Measurements from ENCODE around the gene DPF1.

The DPF1 gene

DNA sequence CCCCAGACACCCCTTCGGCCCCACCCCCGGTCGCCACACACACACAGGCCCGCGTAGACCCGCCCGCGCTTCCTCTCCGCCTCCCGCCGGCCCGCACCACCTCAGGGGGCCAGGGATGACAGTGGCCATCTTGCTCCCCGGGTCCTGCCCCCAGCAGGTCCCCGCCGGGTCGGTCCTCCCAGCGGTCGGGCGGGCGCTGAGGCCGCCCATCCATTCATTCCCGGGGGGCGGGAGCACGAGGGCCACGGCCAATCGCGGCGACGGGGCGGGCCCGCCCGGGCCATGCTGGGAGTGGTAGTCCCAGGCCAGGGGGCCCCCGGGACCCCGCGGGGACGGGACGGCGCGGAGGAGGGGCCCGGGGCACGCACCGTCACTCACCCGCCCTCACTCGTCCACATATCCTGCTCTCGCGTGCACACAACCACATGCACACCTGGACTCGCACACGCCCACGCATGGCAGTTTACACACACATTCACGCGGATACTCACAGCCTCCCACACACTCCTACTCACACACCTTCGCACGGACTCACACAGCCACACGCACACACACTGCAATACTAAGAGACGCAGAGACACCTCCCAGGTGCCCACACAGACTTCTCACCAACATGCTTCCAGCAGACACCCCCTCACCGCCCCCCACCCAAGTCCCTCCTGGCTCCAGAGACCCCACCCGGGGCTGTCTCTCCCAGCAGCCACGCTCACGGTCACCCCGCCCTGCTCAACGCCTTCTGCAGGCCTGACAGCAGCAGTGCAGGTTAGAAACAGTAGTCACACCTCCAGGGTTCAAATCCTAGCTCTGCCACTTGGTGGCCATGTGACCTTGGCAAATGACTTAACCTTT lies at the start of gene DPF1:
Gene DPF1, minus strand, starts transcription at position 209 of the 849 bp plus-strand sequence. Its CDS starts 80 bp downstream, at position 129.
- intact Hi-C loops (cut with micrococcal nuclease) = loop anchor here (10.0 kb wide), 1 partner anchor 319 kb away; the partner anchor contains the start of genes SIPA1L3 and WDR87
- peaks cover 16% of the 10 kb centered on the region for H3K4me1 Mint-ChIP-seq (ENCODE audit: low read depth)
- peaks cover 83% of the 10 kb centered on the region for H3K27me3 Mint-ChIP-seq
- H3K27ac Mint-ChIP-seq = no peak within 1 kb of the TSS
- H3K36me3 Mint-ChIP-seq (ENCODE audit: low read depth) = no peaks in the 10 kb centered on the region
- H3K9me3 Mint-ChIP-seq = no peaks in the 10 kb centered on the region
- H3K4me3 Mint-ChIP-seq = peak within 1 kb of the TSS; percentile 64

DNA sequence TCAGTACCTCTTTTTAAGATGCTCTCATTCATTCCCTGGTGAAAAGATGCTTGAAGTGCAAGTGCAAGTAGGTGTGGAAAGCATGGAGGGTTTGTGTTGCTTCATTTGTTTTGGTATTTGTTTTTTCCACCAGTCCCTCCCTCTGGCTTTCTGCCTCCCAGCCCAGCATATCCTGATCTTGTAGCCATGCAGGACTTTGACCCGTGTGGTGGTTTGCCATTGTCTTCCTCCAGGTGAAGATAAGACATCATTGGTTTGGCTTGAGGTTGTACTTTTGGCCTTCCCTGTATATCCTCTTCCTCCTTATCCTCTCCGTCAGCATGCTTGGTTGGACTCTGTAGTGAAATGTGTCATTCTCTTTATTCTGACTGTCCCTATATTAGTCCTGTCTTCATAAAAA lies 49.5 kb upstream of the DPF1 start:
- Mint-ChIP-seq H3K4me1 (ENCODE audit: low read depth) (peaks cover 86% of the 10 kb centered on the region), H3K27ac (peak overlapping the region; percentile 5), H3K9me3 (no peaks in the 10 kb centered on the region), H3K4me3 (no peak overlapping the region), H3K36me3 (ENCODE audit: low read depth) (peaks cover 91% of the 10 kb centered on the region), H3K27me3 (no peaks in the 10 kb centered on the region)
- intact Hi-C loops (cut with micrococcal nuclease) = no loop called here

DNA sequence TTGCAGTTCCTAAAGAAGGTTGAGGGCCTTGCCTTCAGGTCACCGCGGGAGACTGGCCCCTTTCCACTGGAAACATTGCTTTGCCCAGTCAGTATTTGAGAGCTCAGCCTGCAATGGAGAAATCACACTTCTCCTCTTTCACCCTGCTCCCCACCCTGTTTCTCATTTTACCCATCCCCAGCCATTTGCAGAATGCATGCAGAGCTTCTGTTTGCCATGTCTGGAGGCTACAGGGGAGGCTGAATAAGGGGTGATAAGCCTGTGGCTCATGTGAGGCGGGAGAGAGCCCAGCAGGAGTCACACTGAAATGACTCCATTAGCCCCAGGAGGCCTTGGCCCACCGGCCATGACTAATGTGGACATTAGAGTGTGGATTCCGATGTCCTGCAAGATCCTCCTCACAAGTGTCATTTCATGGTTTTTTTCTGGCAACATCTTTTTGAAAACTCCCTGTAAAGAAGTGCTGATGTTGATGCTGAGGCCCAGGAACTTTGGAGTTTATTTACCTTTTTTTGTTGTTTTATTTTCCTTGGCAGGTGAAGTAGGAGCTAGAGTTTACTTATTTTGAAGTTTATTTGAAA lies 46.7 kb upstream of the DPF1 start:
- Mint-ChIP-seq H3K27ac (peak overlapping the region; percentile 6), H3K9me3 (no peaks in the 10 kb centered on the region), H3K27me3 (no peaks in the 10 kb centered on the region), H3K4me1 (ENCODE audit: low read depth) (peaks cover 92% of the 10 kb centered on the region), H3K4me3 (no peak overlapping the region), H3K36me3 (ENCODE audit: low read depth) (peaks cover 92% of the 10 kb centered on the region)
- intact Hi-C loops (cut with micrococcal nuclease) = no loop called here

DNA sequence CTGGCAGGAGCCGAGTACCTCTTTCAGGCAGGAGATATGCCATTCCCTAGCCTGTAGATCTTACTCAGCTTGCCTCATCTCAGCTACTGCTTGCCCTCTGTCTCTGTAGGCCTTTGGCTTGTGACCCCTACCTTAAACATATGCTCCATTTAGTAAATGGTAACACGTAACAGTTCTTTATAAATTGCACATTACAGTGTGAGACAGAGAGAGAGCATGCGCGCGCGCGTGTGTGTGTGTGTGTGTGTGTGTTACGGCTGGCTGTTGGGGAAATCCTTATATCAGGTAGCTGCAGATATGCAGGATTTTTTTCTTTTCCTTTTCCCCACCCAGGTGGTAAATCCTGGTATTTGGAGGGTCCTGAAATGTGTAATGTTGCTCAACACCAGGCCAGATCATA lies 44.5 kb upstream of the DPF1 start:
- H3K4me3 Mint-ChIP-seq = peak overlapping the region; percentile 99
- H3K36me3 Mint-ChIP-seq (ENCODE audit: low read depth) = peaks cover 86% of the 10 kb centered on the region
- peaks cover 81% of the 10 kb centered on the region for H3K4me1 Mint-ChIP-seq (ENCODE audit: low read depth)
- no peaks in the 10 kb centered on the region for H3K9me3 Mint-ChIP-seq
- peak overlapping the region; percentile 98 for H3K27ac Mint-ChIP-seq
- intact Hi-C loops (cut with micrococcal nuclease) = no loop called here
- H3K27me3 Mint-ChIP-seq = no peaks in the 10 kb centered on the region

DNA sequence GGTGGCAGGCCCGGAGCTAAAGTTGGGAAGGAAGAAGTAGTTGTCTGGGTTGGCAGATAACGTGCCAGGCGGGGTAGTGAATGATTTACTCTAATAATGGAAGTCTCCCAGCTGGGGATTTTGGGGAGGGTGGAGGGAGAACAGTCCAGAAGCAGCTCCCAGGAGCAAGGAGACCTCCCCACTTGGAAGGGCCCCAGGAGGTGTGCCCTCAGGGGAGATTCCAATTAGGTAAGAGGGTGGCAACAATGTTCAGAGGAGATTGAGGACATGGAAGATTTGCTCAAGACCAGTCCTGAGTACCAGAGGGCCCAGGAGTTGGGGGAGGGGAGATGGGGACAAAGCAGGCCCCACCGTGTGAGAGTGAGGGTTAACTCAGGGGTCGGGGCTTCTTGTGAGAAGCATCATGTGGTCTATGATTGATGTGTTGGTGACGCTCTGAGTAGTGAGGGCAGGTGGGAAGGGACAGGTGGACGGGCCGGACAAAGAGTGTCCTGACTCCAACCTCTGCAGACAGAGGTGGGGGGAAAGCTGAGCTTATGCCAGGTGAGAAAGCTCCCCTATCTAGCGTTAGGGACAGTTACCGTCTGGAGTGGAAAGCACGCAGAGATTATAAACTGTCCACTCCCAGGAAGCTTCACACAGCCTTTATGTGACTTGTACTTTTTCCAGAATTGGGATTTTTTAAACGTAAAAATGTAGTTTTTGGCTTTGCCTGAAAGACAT lies 43.9 kb upstream of the DPF1 start:
- peaks cover 82% of the 10 kb centered on the region for H3K4me1 Mint-ChIP-seq (ENCODE audit: low read depth)
- peaks cover 82% of the 10 kb centered on the region for H3K36me3 Mint-ChIP-seq (ENCODE audit: low read depth)
- peak overlapping the region; percentile 98 for H3K27ac Mint-ChIP-seq
- no peaks in the 10 kb centered on the region for H3K27me3 Mint-ChIP-seq
- H3K4me3 Mint-ChIP-seq = peak overlapping the region; percentile 99
- no peaks in the 10 kb centered on the region for H3K9me3 Mint-ChIP-seq
- intact Hi-C loops (cut with micrococcal nuclease) = no loop called here

DNA sequence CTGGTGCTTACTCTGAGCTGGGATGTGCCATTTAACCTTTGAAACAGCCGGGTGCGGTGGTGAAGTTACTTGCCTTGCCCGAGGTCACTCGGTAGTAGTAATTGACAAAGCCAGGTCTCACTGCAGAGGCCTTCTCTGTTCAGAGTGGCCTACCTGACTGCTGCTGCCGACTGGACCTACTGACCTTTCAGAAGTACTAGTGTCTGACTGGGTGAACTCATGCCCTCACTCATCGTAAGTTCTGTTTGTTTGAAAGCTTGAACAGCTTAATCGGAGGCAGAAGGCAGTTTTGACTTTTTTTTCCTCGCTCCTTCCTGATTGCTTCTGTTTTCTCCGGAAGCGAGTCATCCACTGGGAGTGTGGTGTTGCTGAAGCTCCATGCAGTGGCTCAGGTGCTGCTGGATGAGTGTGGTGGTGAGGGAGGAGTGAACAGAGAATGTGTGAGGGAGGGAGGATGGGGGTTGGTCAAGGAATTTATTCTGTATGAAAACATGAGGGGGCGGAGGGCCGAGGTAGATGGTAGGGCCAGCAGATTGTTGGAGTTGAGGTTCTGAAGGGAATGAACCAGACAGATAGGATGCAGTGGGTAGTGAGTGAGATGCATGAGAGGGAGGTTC lies 43.1 kb upstream of the DPF1 start:
- no peaks in the 10 kb centered on the region for H3K9me3 Mint-ChIP-seq
- H3K36me3 Mint-ChIP-seq (ENCODE audit: low read depth) = peaks cover 75% of the 10 kb centered on the region
- H3K27ac Mint-ChIP-seq = peak overlapping the region; percentile 98
- H3K27me3 Mint-ChIP-seq = no peaks in the 10 kb centered on the region
- intact Hi-C loops (cut with micrococcal nuclease) = no loop called here
- peak overlapping the region; percentile 99 for H3K4me3 Mint-ChIP-seq
- H3K4me1 Mint-ChIP-seq (ENCODE audit: low read depth) = peaks cover 80% of the 10 kb centered on the region

DNA sequence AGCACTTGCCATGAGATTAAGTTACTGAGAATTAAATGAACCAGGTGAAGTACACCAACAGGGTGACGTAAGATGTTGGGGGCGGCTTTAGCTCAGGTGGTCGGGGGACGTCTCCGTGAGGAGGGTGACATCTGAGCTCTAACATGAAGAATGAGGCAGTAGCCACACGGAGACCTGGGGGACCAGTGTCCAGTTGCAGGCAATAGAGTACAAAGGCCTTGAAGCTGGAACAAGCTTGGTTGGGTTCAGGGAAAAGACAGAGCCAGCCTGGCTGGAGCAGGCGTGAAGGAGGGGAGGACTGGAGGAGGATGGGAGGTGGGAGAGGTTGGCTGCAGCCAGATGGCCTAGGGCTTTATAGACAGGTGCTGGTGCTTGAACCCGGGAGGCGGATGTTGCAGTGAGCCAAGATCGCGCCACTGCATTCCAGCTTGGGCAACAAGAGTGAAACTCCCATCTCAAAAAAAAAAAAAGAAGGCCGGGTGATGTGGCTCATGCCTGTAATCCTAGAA lies 42.0 kb upstream of the DPF1 start:
- intact Hi-C loops (cut with micrococcal nuclease) = no loop called here
- Mint-ChIP-seq H3K27ac (peak overlapping the region; percentile 98), H3K27me3 (no peaks in the 10 kb centered on the region), H3K4me1 (ENCODE audit: low read depth) (peaks cover 74% of the 10 kb centered on the region), H3K9me3 (no peaks in the 10 kb centered on the region), H3K36me3 (ENCODE audit: low read depth) (peaks cover 64% of the 10 kb centered on the region), H3K4me3 (peak overlapping the region; percentile 99)

DNA sequence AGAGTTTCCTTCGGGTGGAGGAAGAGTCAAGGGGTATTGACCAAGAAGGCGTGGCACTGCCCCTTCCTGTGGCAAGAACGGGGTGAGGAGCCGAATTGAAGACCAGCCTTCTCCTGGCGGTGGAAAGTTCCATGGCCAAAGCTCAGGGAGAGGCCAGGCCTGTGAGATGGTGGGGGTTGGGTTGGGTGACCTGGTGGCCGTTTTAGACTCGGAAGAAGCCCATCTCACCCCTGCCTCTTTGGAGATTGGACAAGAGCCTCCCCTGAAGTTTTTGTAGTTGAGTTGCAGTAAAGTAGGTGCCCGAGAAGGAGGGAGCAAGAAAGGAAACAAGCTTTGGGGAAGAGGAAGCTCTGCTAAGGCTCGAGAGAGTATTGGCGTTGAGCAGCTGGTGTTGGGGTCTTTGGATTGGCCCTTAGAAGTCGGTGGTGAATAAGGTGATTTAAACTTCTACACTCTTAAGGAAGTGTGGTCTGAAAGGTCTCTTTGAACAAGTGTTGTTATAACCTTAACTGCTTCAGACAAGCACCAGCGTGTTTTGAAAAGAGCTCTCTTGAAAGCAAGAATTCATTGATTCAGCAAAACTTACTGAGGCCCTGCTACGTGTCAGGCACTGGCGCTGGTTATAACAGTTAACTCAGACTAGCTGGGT lies 41.3 kb upstream of the DPF1 start:
- peak overlapping the region; percentile 98 for H3K27ac Mint-ChIP-seq
- H3K36me3 Mint-ChIP-seq (ENCODE audit: low read depth) = peaks cover 58% of the 10 kb centered on the region
- H3K4me1 Mint-ChIP-seq (ENCODE audit: low read depth) = peaks cover 67% of the 10 kb centered on the region
- H3K27me3 Mint-ChIP-seq = no peaks in the 10 kb centered on the region
- H3K4me3 Mint-ChIP-seq = peak overlapping the region; percentile 99
- intact Hi-C loops (cut with micrococcal nuclease) = no loop called here
- H3K9me3 Mint-ChIP-seq = no peaks in the 10 kb centered on the region

DNA sequence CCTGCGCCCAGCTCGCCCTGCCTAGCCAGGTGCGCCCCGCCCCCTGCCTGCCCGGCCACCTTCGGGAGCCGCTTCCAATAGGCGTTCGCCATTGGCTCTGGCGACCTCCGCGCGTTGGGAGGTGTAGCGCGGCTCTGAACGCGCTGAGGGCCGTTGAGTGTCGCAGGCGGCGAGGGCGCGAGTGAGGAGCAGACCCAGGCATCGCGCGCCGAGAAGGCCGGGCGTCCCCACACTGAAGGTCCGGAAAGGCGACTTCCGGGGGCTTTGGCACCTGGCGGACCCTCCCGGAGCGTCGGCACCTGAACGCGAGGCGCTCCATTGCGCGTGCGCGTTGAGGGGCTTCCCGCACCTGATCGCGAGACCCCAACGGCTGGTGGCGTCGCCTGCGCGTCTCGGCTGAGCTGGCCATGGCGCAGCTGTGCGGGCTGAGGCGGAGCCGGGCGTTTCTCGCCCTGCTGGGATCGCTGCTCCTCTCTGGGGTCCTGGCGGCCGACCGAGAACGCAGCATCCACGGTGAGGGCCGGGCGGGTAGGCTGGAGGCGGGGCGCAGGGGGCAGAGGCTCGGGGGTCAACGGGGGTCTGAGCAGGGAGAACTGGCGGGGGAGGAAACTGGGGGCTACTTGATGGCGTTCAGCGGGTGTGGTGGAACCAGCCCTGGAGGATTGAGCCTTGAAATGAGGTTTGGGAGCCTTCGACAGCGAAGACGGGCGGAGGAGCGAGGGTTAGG lies 40.6 kb upstream of the DPF1 start, which contains the start of gene SPINT2:
Gene SPINT2, plus strand, starts transcription at position 88 of the 727 bp plus-strand sequence. Its CDS starts 320 bp downstream, at position 408.
- intact Hi-C loops (cut with micrococcal nuclease) = loop anchor here (1.0 to 5.0 kb wide), 2 partner anchors 8 to 53 kb away; partner anchors contain the start of genes KCNK6, PPP1R14A and YIF1B
- Mint-ChIP-seq H3K4me1 (ENCODE audit: low read depth) (peaks cover 61% of the 10 kb centered on the region), H3K27me3 (no peaks in the 10 kb centered on the region), H3K9me3 (no peaks in the 10 kb centered on the region), H3K4me3 (peak within 1 kb of the TSS; percentile 99), H3K36me3 (ENCODE audit: low read depth) (peaks cover 51% of the 10 kb centered on the region), H3K27ac (peak within 1 kb of the TSS; percentile 98)

DNA sequence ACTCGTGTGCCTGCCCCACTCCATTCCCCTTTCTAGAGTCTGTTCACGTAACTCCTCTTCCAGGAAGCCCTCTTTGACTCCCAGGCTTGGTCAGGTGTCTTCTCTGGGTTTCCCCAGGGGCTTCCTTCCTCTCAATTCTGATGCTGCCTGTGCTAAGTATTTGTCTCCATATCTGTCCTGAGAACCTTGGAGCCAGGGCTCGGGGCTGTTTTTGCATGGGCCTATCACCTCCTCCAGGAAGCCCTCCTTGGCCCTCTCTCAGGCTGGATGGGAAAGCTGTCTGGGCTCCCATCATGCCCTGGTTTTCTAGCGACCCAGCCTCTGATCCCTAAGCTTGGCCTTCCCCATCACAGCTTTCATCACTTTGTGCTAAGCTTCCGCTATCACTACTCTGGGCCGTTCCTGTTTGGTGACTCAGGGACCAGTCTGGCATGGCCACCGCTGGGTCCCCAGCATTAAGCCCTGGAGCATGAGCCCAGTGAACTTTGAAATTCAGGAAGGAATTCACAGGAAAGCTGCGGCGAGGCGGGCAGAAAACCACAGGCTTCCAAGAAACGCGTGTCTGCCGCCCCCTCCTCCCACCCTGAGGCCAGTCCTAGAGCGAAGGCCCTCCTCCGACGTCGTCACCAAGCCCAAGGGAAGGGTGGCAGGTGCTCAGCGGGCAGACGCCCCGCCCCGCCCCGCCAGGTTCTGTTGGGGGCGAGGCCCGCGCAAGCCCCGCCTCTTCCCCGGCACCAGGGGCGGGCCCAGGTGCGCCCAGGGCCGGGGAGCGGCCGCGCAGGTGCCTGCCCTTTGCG lies 39.9 kb upstream of the DPF1 start:
- Mint-ChIP-seq H3K36me3 (ENCODE audit: low read depth) (peaks cover 43% of the 10 kb centered on the region), H3K27ac (peak overlapping the region; percentile 98), H3K9me3 (no peaks in the 10 kb centered on the region), H3K4me1 (ENCODE audit: low read depth) (peaks cover 54% of the 10 kb centered on the region), H3K27me3 (no peaks in the 10 kb centered on the region), H3K4me3 (peak overlapping the region; percentile 99)
- intact Hi-C loops (cut with micrococcal nuclease) = loop anchor here (1.0 to 5.0 kb wide), 2 partner anchors 8 to 53 kb away; partner anchors contain the start of genes KCNK6, PPP1R14A and YIF1B

DNA sequence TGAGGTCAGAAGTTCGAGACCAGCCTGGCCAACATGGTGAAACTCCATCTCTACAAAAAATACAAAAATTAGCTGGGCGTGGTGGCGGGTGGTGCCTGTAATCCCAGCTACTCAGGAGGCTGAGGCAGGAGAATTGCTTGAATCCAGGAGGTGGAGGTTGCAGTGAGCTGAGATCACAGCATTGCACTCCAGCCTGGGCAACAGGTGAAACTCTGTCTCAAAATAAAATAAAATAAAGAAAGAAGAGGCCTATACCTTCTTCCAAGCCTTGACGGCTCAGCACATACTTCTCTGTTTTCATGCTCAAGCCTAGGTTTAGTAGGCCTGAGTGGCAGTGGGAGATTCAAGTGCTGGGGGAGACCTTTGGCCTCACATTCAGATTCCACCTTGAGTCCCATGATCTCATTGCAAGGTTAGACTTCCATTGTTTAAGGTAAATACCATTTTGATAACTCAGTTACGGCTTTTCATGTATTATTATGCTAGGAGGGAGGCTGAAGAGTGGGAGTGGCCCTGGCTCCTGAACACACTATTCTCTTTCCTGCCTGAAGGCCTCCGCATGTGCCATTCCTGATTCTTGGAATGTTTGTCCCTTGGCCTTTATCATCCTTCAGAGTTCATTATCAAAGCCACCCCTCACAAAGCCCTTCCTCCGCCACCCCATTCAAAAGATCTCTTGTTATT lies 38.7 kb upstream of the DPF1 start:
- Mint-ChIP-seq H3K4me3 (peak overlapping the region; percentile 10), H3K27ac (peak overlapping the region; percentile 98), H3K9me3 (no peaks in the 10 kb centered on the region), H3K4me1 (ENCODE audit: low read depth) (peaks cover 43% of the 10 kb centered on the region), H3K27me3 (peaks cover 6% of the 10 kb centered on the region), H3K36me3 (ENCODE audit: low read depth) (peaks cover 33% of the 10 kb centered on the region)
- intact Hi-C loops (cut with micrococcal nuclease) = loop anchor here (5.0 kb wide), 1 partner anchor 55 kb away; the partner anchor contains the start of genes KCNK6 and YIF1B
